SK-N-SH (cell line): ENCODE data around the gene VTN. TPM values are rescaled to one million over a fixed set of nuclear protein-coding genes. Genes with fewer than 3 reads are reported as not detected.

Experiments used
- CTCF ChIA-PET: fragments of 300-600, 350-600 bp; formaldehyde crosslinking; extraction: SDS; loops from one replicate; lab custom pipeline; 2021; lab: Yijun Ruan, JAX
- POLR2A ChIA-PET: fragments of 350-600 bp; sonication (Branson Sonifier 250); formaldehyde crosslinking; extraction: SDS; loops from one replicate; lab custom pipeline; 2020; ENCODE audit warnings: antibody characterized with exemption, inconsistent platforms; lab: Yijun Ruan, JAX
- DNase-seq: peaks from one replicate; pipeline ENCODE4 v3.0.0; 2012
- H2AFZ ChIP-seq: fragments of 200-600 bp; sonication (generic); 2 replicates; pipeline ENCODE4 v1.8.1; 2016; ENCODE audit warnings: antibody characterized with exemption, mild to moderate bottlenecking, low read depth
- H3F3A ChIP-seq: fragments of 200-600 bp; sonication (generic); replicated peaks from 2 replicates; pipeline ENCODE3; 2016; ENCODE audit warnings: antibody characterized with exemption, mild to moderate bottlenecking; ENCODE audit not compliant: insufficient read depth
- H3K27ac ChIP-seq, 2 experiments: fragments of 200-500 bp in 1 of 2; fragments of 200-600 bp in 1 of 2; sonication (Bioruptor generic) in 1 of 2; sonication (generic), shearing (Covaris generic) in 1 of 2; 2 replicates each; pipeline versions ENCODE4 v1.5.1 to v1.6.1; 2014 to 2016; ENCODE audit warnings: low read depth in 2 of 2, inconsistent platforms in 1 of 2, low read length in 1 of 2, mild to moderate bottlenecking in 1 of 2, mixed read lengths in 1 of 2
- H3K27me3 ChIP-seq: fragments of 200-600 bp; sonication (generic), shearing (Covaris generic); 2 replicates; pipeline ENCODE4 v1.6.1; 2016; ENCODE audit warnings: mixed run types; ENCODE audit not compliant: insufficient read depth
- H3K36me3 ChIP-seq, 2 experiments: fragments of 200-500 bp in 1 of 2; fragments of 200-600 bp in 1 of 2; sonication (Bioruptor generic) in 1 of 2; sonication (generic) in 1 of 2; replicated peaks in 1 of 2; 2 replicates each; pipeline versions ENCODE3 to v1.5.1; 2014 to 2016; ENCODE audit warnings: low read length in 1 of 2, mild to moderate bottlenecking in 1 of 2; ENCODE audit not compliant: insufficient read depth in 2 of 2, control insufficient read depth in 1 of 2
- H3K4me1 ChIP-seq, 2 experiments: fragments of 200-500 bp in 1 of 2; fragments of 200-600 bp in 1 of 2; sonication (Bioruptor generic) in 1 of 2; sonication (generic), shearing (Covaris generic) in 1 of 2; 2 replicates each; pipeline versions ENCODE4 v1.5.1 to v1.6.1; 2014 to 2016; ENCODE audit warnings: low read depth in 1 of 2, low read length in 1 of 2, mixed run types in 1 of 2; ENCODE audit not compliant: insufficient read depth in 2 of 2, control insufficient read depth in 1 of 2
- H3K4me2 ChIP-seq: fragments of 200-600 bp; sonication (generic), shearing (Covaris generic); 2 replicates; pipeline ENCODE4 v1.6.1; 2017; ENCODE audit warnings: mixed run types
- H3K4me3 ChIP-seq, 2 experiments: fragments of 200-500 bp in 1 of 2; fragments of 200-600 bp in 1 of 2; sonication (Bioruptor generic) in 1 of 2; sonication (generic), shearing (Covaris generic) in 1 of 2; 2 replicates each; pipeline versions ENCODE4 v1.5.1 to v1.8.1; 2014 to 2016; ENCODE audit warnings: low read depth in 2 of 2, inconsistent platforms in 1 of 2, low read length in 1 of 2, mild to moderate bottlenecking in 1 of 2, mixed read lengths in 1 of 2, moderate library complexity in 1 of 2
- H3K79me2 ChIP-seq: fragments of 200-600 bp; sonication (generic); 2 replicates; pipeline ENCODE4 v1.8.1; 2017; ENCODE audit warnings: mild to moderate bottlenecking; ENCODE audit not compliant: insufficient read depth
- H3K9ac ChIP-seq: fragments of 200-600 bp; sonication (generic); 2 replicates; pipeline ENCODE4 v1.6.1; 2017; ENCODE audit warnings: mixed run types
- H3K9me2 ChIP-seq: fragments of 200-600 bp; sonication (generic); 2 replicates; pipeline ENCODE4 v1.6.1; 2017; ENCODE audit warnings: mixed run types
- H3K9me3 ChIP-seq: fragments of 200-600 bp; sonication (generic); 2 replicates; pipeline ENCODE4 v1.6.1; 2017; ENCODE audit warnings: mixed run types, mild to moderate bottlenecking, moderate library complexity
- H4K20me1 ChIP-seq: fragments of 200-600 bp; sonication (generic); 2 replicates; pipeline ENCODE4 v1.6.1; 2017; ENCODE audit warnings: mild to moderate bottlenecking, mixed run types; ENCODE audit not compliant: insufficient read depth
- EZH2phosphoT487 ChIP-seq: fragments of 200-600 bp; sonication (generic); IDR thresholded peaks from 2 replicates; pipeline ENCODE4 v1.6.1; 2017; ENCODE audit warnings: low read depth, mixed run types, mild to moderate bottlenecking, antibody characterized with exemption, moderate library complexity, borderline replicate concordance
- FOXM1 ChIP-seq: IDR thresholded peaks from 2 replicates; pipeline ENCODE4 v1.4.0; 2012; ENCODE audit warnings: low read depth, mild to moderate bottlenecking
- MXI1 ChIP-seq: IDR thresholded peaks from 2 replicates; pipeline ENCODE4 v1.6.1; 2012; ENCODE audit warnings: mild to moderate bottlenecking, low read depth, low read length, improper control_type of control experiment
- POLR2AphosphoS5 ChIP-seq: IDR thresholded peaks from 2 replicates; pipeline ENCODE4 v1.6.1; 2012; ENCODE audit warnings: low read depth, low read length
- RXRA ChIP-seq: IDR thresholded peaks from 2 replicates; pipeline ENCODE4 v1.4.0; 2012; ENCODE audit warnings: low read depth, mild to moderate bottlenecking, borderline replicate concordance
- SIN3A ChIP-seq: IDR thresholded peaks from 2 replicates; pipeline ENCODE4 v1.6.1; 2012; ENCODE audit warnings: low read depth, mild to moderate bottlenecking, low read length, moderate library complexity, borderline replicate concordance
- TAF1 ChIP-seq: IDR thresholded peaks from 2 replicates; pipeline ENCODE4 v1.6.1; 2012; ENCODE audit warnings: low read depth, mild to moderate bottlenecking, low read length, moderate library complexity, borderline replicate concordance
- TEAD4 ChIP-seq: IDR thresholded peaks from 2 replicates; pipeline ENCODE4 v1.4.0; 2012; ENCODE audit warnings: mild to moderate bottlenecking, borderline replicate concordance; ENCODE audit not compliant: insufficient read depth
- WGBS: methylation state at CpG from one replicate; pipeline ENCODE4 v1.1.6; 2017; ENCODE audit warnings: low lambda C conversion rate; 5-methylcytosine and 5-hydroxymethylcytosine counted together
- polyA plus RNA-seq, 3 experiments: library from polyadenylated mRNA; depleted of rRNA; stranded (reverse); fragments of >200 nt; gene quantifications; 2 replicates each; pipeline ENCODE4 v1.2.3, GENCODE V29; 2012
- TF ChIP-seq, protein P1 (sequence below): IDR thresholded peaks from 2 replicates; pipeline ENCODE4 v1.6.1; 2012; ENCODE audit warnings: mild to moderate bottlenecking, low read depth, low read length, moderate library complexity
- TF ChIP-seq, protein P2 (sequence below): fragments of 200-600 bp; sonication (generic); IDR thresholded peaks from 2 replicates; pipeline ENCODE4 v1.6.1; 2017; ENCODE audit warnings: antibody characterized with exemption, mild to moderate bottlenecking, moderate library complexity
- TF ChIP-seq, protein P3 (sequence below): IDR thresholded peaks from 2 replicates; pipeline ENCODE4 v1.4.0; 2012; ENCODE audit warnings: low read depth, borderline replicate concordance
- TF ChIP-seq, protein P4 (sequence below): fragments of 150-350 bp; IDR thresholded peaks from 2 replicates; pipeline ENCODE4 v1.6.1; 2016; ENCODE audit warnings: mild to moderate bottlenecking, low read depth, low read length
- TF ChIP-seq, protein P5 (sequence below): IDR thresholded peaks from 2 replicates; pipeline ENCODE4 v1.4.0; 2012; ENCODE audit warnings: low read depth
- TF ChIP-seq, protein P6 (sequence below): IDR thresholded peaks from 2 replicates; pipeline ENCODE4; 2012

VTN gene
- polyA plus RNA-seq, 1 of the 3 experiments (the other 2 are of a cell fraction), result 1.2 TPM

DNA sequence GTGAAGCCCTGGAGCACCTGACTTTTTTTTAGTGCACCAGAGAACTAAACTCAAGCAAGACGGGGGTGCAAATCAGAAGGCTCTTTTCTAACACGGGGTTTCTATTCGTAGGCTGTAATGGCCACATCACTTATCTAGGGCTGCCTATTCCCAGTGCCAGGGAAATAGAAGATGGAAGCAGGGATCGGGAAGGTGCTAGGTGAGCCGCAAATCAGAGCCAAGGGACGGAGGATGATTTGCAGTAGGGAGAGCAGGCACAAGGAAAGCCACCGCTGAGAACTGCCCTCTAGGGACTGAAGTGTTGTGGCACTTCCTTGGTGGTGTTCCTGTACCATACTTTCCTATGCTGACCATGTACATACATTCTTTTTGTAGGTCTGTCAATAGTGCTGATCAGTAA, 43.7 kb upstream of the VTN start:
- H3K9me2 ChIP-seq, result no peaks in the 10 kb centered on the region
- CTCF ChIA-PET, result interaction anchor here (1.1 kb wide), 1 partner anchor 9 kb away, joined by 3 read pairs; no protein-coding TSS in a partner anchor
- H3K9me3 ChIP-seq, result no peaks in the 10 kb centered on the region
- H3K36me3 ChIP-seq, result no peaks in the 10 kb centered on the region
- H3K4me3 ChIP-seq, result no peak overlapping the region
- peaks cover 5% of the 10 kb centered on the region for H3F3A ChIP-seq
- no peak overlapping the region for H3K9ac ChIP-seq
- H3K4me2 ChIP-seq, result no peak overlapping the region
- H4K20me1 ChIP-seq, result no peaks in the 10 kb centered on the region
- H2AFZ ChIP-seq, result no peak overlapping the region
- TF ChIP-seq, protein P1, sequence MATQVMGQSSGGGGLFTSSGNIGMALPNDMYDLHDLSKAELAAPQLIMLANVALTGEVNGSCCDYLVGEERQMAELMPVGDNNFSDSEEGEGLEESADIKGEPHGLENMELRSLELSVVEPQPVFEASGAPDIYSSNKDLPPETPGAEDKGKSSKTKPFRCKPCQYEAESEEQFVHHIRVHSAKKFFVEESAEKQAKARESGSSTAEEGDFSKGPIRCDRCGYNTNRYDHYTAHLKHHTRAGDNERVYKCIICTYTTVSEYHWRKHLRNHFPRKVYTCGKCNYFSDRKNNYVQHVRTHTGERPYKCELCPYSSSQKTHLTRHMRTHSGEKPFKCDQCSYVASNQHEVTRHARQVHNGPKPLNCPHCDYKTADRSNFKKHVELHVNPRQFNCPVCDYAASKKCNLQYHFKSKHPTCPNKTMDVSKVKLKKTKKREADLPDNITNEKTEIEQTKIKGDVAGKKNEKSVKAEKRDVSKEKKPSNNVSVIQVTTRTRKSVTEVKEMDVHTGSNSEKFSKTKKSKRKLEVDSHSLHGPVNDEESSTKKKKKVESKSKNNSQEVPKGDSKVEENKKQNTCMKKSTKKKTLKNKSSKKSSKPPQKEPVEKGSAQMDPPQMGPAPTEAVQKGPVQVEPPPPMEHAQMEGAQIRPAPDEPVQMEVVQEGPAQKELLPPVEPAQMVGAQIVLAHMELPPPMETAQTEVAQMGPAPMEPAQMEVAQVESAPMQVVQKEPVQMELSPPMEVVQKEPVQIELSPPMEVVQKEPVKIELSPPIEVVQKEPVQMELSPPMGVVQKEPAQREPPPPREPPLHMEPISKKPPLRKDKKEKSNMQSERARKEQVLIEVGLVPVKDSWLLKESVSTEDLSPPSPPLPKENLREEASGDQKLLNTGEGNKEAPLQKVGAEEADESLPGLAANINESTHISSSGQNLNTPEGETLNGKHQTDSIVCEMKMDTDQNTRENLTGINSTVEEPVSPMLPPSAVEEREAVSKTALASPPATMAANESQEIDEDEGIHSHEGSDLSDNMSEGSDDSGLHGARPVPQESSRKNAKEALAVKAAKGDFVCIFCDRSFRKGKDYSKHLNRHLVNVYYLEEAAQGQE, result no peak
- no peak for TF ChIP-seq RXRA
- no peak for TF ChIP-seq MXI1
- TF ChIP-seq EZH2phosphoT487, result no peak
- no peak for TF ChIP-seq SIN3A
- no peak for TF ChIP-seq POLR2AphosphoS5
- TF ChIP-seq, protein P2, sequence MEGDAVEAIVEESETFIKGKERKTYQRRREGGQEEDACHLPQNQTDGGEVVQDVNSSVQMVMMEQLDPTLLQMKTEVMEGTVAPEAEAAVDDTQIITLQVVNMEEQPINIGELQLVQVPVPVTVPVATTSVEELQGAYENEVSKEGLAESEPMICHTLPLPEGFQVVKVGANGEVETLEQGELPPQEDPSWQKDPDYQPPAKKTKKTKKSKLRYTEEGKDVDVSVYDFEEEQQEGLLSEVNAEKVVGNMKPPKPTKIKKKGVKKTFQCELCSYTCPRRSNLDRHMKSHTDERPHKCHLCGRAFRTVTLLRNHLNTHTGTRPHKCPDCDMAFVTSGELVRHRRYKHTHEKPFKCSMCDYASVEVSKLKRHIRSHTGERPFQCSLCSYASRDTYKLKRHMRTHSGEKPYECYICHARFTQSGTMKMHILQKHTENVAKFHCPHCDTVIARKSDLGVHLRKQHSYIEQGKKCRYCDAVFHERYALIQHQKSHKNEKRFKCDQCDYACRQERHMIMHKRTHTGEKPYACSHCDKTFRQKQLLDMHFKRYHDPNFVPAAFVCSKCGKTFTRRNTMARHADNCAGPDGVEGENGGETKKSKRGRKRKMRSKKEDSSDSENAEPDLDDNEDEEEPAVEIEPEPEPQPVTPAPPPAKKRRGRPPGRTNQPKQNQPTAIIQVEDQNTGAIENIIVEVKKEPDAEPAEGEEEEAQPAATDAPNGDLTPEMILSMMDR, result no peak
- TF ChIP-seq, protein P3, sequence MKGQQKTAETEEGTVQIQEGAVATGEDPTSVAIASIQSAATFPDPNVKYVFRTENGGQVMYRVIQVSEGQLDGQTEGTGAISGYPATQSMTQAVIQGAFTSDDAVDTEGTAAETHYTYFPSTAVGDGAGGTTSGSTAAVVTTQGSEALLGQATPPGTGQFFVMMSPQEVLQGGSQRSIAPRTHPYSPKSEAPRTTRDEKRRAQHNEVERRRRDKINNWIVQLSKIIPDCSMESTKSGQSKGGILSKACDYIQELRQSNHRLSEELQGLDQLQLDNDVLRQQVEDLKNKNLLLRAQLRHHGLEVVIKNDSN, result no peak
- no peak for TF ChIP-seq TAF1
- no peak for TF ChIP-seq FOXM1
- TF ChIP-seq, protein P4, sequence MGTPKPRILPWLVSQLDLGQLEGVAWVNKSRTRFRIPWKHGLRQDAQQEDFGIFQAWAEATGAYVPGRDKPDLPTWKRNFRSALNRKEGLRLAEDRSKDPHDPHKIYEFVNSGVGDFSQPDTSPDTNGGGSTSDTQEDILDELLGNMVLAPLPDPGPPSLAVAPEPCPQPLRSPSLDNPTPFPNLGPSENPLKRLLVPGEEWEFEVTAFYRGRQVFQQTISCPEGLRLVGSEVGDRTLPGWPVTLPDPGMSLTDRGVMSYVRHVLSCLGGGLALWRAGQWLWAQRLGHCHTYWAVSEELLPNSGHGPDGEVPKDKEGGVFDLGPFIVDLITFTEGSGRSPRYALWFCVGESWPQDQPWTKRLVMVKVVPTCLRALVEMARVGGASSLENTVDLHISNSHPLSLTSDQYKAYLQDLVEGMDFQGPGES, result no peak
- TF ChIP-seq, protein P5, sequence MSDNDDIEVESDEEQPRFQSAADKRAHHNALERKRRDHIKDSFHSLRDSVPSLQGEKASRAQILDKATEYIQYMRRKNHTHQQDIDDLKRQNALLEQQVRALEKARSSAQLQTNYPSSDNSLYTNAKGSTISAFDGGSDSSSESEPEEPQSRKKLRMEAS, result no peak
- TF ChIP-seq, protein P6, sequence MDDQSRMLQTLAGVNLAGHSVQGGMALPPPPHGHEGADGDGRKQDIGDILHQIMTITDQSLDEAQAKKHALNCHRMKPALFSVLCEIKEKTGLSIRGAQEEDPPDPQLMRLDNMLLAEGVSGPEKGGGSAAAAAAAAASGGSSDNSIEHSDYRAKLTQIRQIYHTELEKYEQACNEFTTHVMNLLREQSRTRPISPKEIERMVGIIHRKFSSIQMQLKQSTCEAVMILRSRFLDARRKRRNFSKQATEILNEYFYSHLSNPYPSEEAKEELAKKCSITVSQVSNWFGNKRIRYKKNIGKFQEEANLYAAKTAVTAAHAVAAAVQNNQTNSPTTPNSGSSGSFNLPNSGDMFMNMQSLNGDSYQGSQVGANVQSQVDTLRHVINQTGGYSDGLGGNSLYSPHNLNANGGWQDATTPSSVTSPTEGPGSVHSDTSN, result no peak
- no peak for TF ChIP-seq TEAD4
- H3K79me2 ChIP-seq, result no peaks in the 10 kb centered on the region
- 62% methylated on average over 7 of the region's 7 CpGs for WGBS
- no peak for DNase-seq
- no peak overlapping the region for H3K27ac ChIP-seq
- H3K4me1 ChIP-seq, result no peaks in the 10 kb centered on the region
- POLR2A ChIA-PET, result no interaction called here
- H3K27me3 ChIP-seq, result peaks cover 18% of the 10 kb centered on the region; the same call in 1 of the 2 replicates
